Dermis microvascular lymphatic vessel endothelial cell (primary cell): Measurements from ENCODE around the gene CHST2. TPM values are rescaled to one million over a fixed set of nuclear protein-coding genes. Genes with fewer than 3 reads are reported as not detected.

Experiments
- DNase-seq, 2 donors: peaks; one replicate each; pipeline versions ENCODE4 v3.0.0 to v3.0.0-alpha.2; 2010; ENCODE audit warnings: low read depth in 2 of 2
- total RNA-seq: library from RNA; depleted of rRNA; stranded (reverse); fragments of >200 nt; gene quantifications from 2 replicates; pipeline ENCODE4 v1.2.1, GENCODE V29; 2014

Gene CHST2
- total RNA-seq, 1 donor from 2014 or later: 2.1 TPM

- no peak for DNase-seq
Measured at GRCh38 chr3:143166376-143166775, 46.8 kb downstream of the CHST2 start.

- DNase-seq: peak in 1 of 2 donors; percentile 49
Measured at GRCh38 chr3:143167969-143168854, 48.6 kb downstream of the CHST2 start.

GRCh38 chr3:143168855-143169192, 49.3 kb downstream of the CHST2 start:
- no peak for DNase-seq

GRCh38 chr3:143170074-143170473, 50.5 kb downstream of the CHST2 start:
- no peak for DNase-seq

- DNase-seq: no peak
Measured at GRCh38 chr3:143170676-143171075, 51.1 kb downstream of the CHST2 start.

GRCh38 chr3:143171141-143171980, 51.8 kb downstream of the CHST2 start:
- no peak for DNase-seq

- DNase-seq: no peak
Measured at GRCh38 chr3:143172062-143172794, 52.7 kb downstream of the CHST2 start.

- no peak for DNase-seq
Measured at GRCh38 chr3:143172795-143173145, 53.2 kb downstream of the CHST2 start.

GRCh38 chr3:143173242-143173641, 53.7 kb downstream of the CHST2 start:
- no peak for DNase-seq

Other genes with a start within 250 kb of the CHST2 start
- 0.13 TPM in 2 replicates for gene PCOLCE2, start 230.7 kb upstream of the CHST2 start, total RNA-seq
- gene PAQR9, start 156.1 kb upstream of the CHST2 start, total RNA-seq: not detected in 2 replicates
- gene U2SURP, start 118.2 kb upstream of the CHST2 start, total RNA-seq: 20.6 and 22.5 TPM in 2 replicates